Activated naive CD8-positive, alpha-beta T cell treated with anti-CD3 and anti-CD28 coated beads, Interleukin-2, amount 10 ng/mL, durations not matched to agents 7 days and 5 days (primary cell): ENCODE measurements around the gene DLG1. TPM values are rescaled to one million over a fixed set of nuclear protein-coding genes. Genes with fewer than 3 reads are reported as not detected.
"Not testable (repeated sequence)": the region's sequence is repeated elsewhere in the genome, so short reads cannot be mapped to it uniquely, and the experiment has no call there.

Source experiments
- ATAC-seq: fragments of 150-1000 bp; cut with Tn5 transposase; one replicate; pipeline ENCODE4 v1.10.0; 2021; ENCODE audit warnings: low read depth, moderate library complexity
- POLR2A ChIA-PET: fragments of 350-600 bp; sonication (Branson Sonifier 250); formaldehyde crosslinking; loops from one replicate; lab custom pipeline; 2021; ENCODE audit warnings: antibody characterized with exemption; lab: Charles Lee
- DNase-seq: peaks from one replicate; pipeline ENCODE4 v3.0.0; 2021
- H3K27ac Mint-ChIP-seq: one replicate; pipeline ENCODE4 v1.8.0; 2022; ENCODE audit warnings: mild to moderate bottlenecking, mixed read lengths
- H3K27me3 Mint-ChIP-seq: one replicate; pipeline ENCODE4 v1.8.0; 2022; ENCODE audit warnings: mild to moderate bottlenecking, moderate library complexity, mixed read lengths
- H3K36me3 Mint-ChIP-seq: one replicate; pipeline ENCODE4 v1.8.0; 2021; ENCODE audit warnings: mild to moderate bottlenecking, mixed read lengths
- H3K4me1 Mint-ChIP-seq: one replicate; pipeline ENCODE4 v1.8.0; 2021; ENCODE audit warnings: mixed read lengths
- H3K4me3 Mint-ChIP-seq: one replicate; pipeline ENCODE4 v1.8.0; 2022; ENCODE audit warnings: mild to moderate bottlenecking, moderate library complexity, mixed read lengths
- H3K9me3 Mint-ChIP-seq: one replicate; pipeline ENCODE4 v1.8.0; 2021; ENCODE audit warnings: mixed read lengths
- total RNA-seq, 2 experiments: library from RNA; stranded (reverse); gene quantifications; one replicate each; pipeline ENCODE4 v1.2.3, GENCODE V29; 2021

DLG1 gene
- total RNA-seq, 2 experiments from 2014 or later: 83.4 to 86.5 TPM

GRCh38 chr3:197034778-197035177, 263.6 kb downstream of the DLG1 start:
- H3K36me3 Mint-ChIP-seq, DNase-seq, H3K4me1 Mint-ChIP-seq, POLR2A ChIA-PET, ATAC-seq, H3K9me3 Mint-ChIP-seq, H3K4me3 Mint-ChIP-seq, H3K27ac Mint-ChIP-seq: not testable (repeated sequence)
- peaks cover 16% of the 10 kb centered on the region for H3K27me3 Mint-ChIP-seq

GRCh38 chr3:197033764-197034163, 264.6 kb downstream of the DLG1 start:
- peaks cover 16% of the 10 kb centered on the region for H3K27me3 Mint-ChIP-seq
- H3K4me1 Mint-ChIP-seq, H3K36me3 Mint-ChIP-seq, DNase-seq, ATAC-seq, H3K9me3 Mint-ChIP-seq, H3K4me3 Mint-ChIP-seq, POLR2A ChIA-PET, H3K27ac Mint-ChIP-seq: not testable (repeated sequence)

- H3K9me3 Mint-ChIP-seq: peaks cover 3% of the 10 kb centered on the region
- no peak for DNase-seq
- POLR2A ChIA-PET: interaction anchor here (1.1 kb wide), 1 partner anchor 13 kb away, joined by 3 read pairs; no protein-coding TSS in a partner anchor
- ATAC-seq: no peak
- peaks cover 3% of the 10 kb centered on the region for H3K4me1 Mint-ChIP-seq
- no peak overlapping the region for H3K27ac Mint-ChIP-seq
- H3K4me3 Mint-ChIP-seq: no peak overlapping the region
- peaks cover 14% of the 10 kb centered on the region for H3K27me3 Mint-ChIP-seq
- peaks cover 2% of the 10 kb centered on the region for H3K36me3 Mint-ChIP-seq
Observed at GRCh38 chr3:197031315-197032285, 266.8 kb downstream of the DLG1 start.

GRCh38 chr3:197030379-197031314, 267.8 kb downstream of the DLG1 start:
- Mint-ChIP-seq H3K4me3 (no peak overlapping the region), H3K27me3 (peaks cover 11% of the 10 kb centered on the region), H3K9me3 (peaks cover 3% of the 10 kb centered on the region), H3K27ac (no peak overlapping the region), H3K4me1 (peaks cover 3% of the 10 kb centered on the region), H3K36me3 (peaks cover 2% of the 10 kb centered on the region)
- POLR2A ChIA-PET: interaction anchor here (1.1 kb wide), 1 partner anchor 14 kb away, joined by 3 read pairs; no protein-coding TSS in a partner anchor
- DNase-seq: no peak
- no peak for ATAC-seq

GRCh38 chr3:197029511-197030167, 268.8 kb downstream of the DLG1 start, which contains the start of gene MELTF:
Gene MELTF, minus strand, starts transcription at chr3:197029817. Its CDS starts 115 bp downstream, at chr3:197029702.
- H3K27me3 Mint-ChIP-seq: peaks cover 2% of the 10 kb centered on the region
- H3K4me1 Mint-ChIP-seq: peaks cover 2% of the 10 kb centered on the region
- H3K4me3 Mint-ChIP-seq: peak within 1 kb of the TSS; percentile 77
- no peaks in the 10 kb centered on the region for H3K9me3 Mint-ChIP-seq
- H3K36me3 Mint-ChIP-seq: no peaks in the 10 kb centered on the region
- ATAC-seq (peak; percentile 91), DNase-seq (peak; percentile 92)
- H3K27ac Mint-ChIP-seq: no peak within 1 kb of the TSS
- POLR2A ChIA-PET: interaction anchor here (0.9 kb wide), 1 partner anchor 290 kb away, joined by 4 read pairs; the partner anchor contains the start of gene PAK2

- peaks cover 2% of the 10 kb centered on the region for H3K4me1 Mint-ChIP-seq
- POLR2A ChIA-PET: interaction anchor here (0.9 kb wide), 1 partner anchor 289 kb away, joined by 4 read pairs; the partner anchor contains the start of gene PAK2
- peak overlapping the region; percentile 77 for H3K4me3 Mint-ChIP-seq
- no peaks in the 10 kb centered on the region for H3K9me3 Mint-ChIP-seq
- peak; percentile 17 for ATAC-seq
- H3K27ac Mint-ChIP-seq: no peak overlapping the region
- DNase-seq: no peak
- H3K36me3 Mint-ChIP-seq: no peaks in the 10 kb centered on the region
- H3K27me3 Mint-ChIP-seq: peaks cover 2% of the 10 kb centered on the region
Observed at GRCh38 chr3:197028728-197029510, 269.5 kb downstream of the DLG1 start.

- Mint-ChIP-seq H3K36me3 (no peaks in the 10 kb centered on the region), H3K27me3 (peaks cover 2% of the 10 kb centered on the region), H3K4me3 (peak overlapping the region; percentile 77), H3K9me3 (no peaks in the 10 kb centered on the region), H3K4me1 (peaks cover 6% of the 10 kb centered on the region), H3K27ac (no peak overlapping the region)
- ATAC-seq: no peak
- DNase-seq: no peak
- POLR2A ChIA-PET: no interaction called here
Observed at GRCh38 chr3:197027896-197028727, 270.3 kb downstream of the DLG1 start.

- no peaks in the 10 kb centered on the region for H3K36me3 Mint-ChIP-seq
- ATAC-seq (no peak), DNase-seq (no peak)
- peaks cover 7% of the 10 kb centered on the region for H3K4me1 Mint-ChIP-seq
- H3K27ac Mint-ChIP-seq: no peak overlapping the region
- POLR2A ChIA-PET: no interaction called here
- no peak overlapping the region for H3K4me3 Mint-ChIP-seq
- H3K27me3 Mint-ChIP-seq: peaks cover 2% of the 10 kb centered on the region
- H3K9me3 Mint-ChIP-seq: no peaks in the 10 kb centered on the region
Observed at GRCh38 chr3:197027151-197027895, 271.1 kb downstream of the DLG1 start.

GRCh38 chr3:197026481-197026866, 271.9 kb downstream of the DLG1 start:
- no peak for DNase-seq
- Mint-ChIP-seq H3K36me3 (no peaks in the 10 kb centered on the region), H3K4me1 (peaks cover 7% of the 10 kb centered on the region), H3K27ac (no peak overlapping the region), H3K4me3 (no peak overlapping the region), H3K27me3 (no peaks in the 10 kb centered on the region), H3K9me3 (no peaks in the 10 kb centered on the region)
- POLR2A ChIA-PET: no interaction called here
- no peak for ATAC-seq

GRCh38 chr3:197025736-197026480, 272.5 kb downstream of the DLG1 start:
- peaks cover 7% of the 10 kb centered on the region for H3K4me1 Mint-ChIP-seq
- no peaks in the 10 kb centered on the region for H3K9me3 Mint-ChIP-seq
- H3K27ac Mint-ChIP-seq: no peak overlapping the region
- no peak overlapping the region for H3K4me3 Mint-ChIP-seq
- ATAC-seq (no peak), DNase-seq (no peak)
- no peaks in the 10 kb centered on the region for H3K36me3 Mint-ChIP-seq
- H3K27me3 Mint-ChIP-seq: no peaks in the 10 kb centered on the region
- POLR2A ChIA-PET: interaction anchor here (0.5 kb wide), 1 partner anchor 203 kb away, joined by 3 read pairs; no protein-coding TSS in a partner anchor
